ENCODE results near the gene RPS6KB1. TPM values are rescaled to one million over a fixed set of nuclear protein-coding genes. Genes with fewer than 3 reads are reported as not detected.
"Not testable (repeated sequence)": the region's sequence is repeated elsewhere in the genome, so short reads cannot be mapped to it uniquely, and the experiment has no call there.

The RPS6KB1 gene
- total and polyA plus RNA-seq, 4 donors = 8.7 to 59.2 (median 17.5) TPM

- not testable (repeated sequence) for H3K36me3 ChIP-seq (ENCODE audit: control insufficient read depth in 4 of 4, insufficient read depth in 4 of 4, low read length in 4 of 4); H3K4me1 ChIP-seq (ENCODE audit: control insufficient read depth in 5 of 5, insufficient read depth in 5 of 5, low read length in 5 of 5); H3K27ac ChIP-seq (ENCODE audit: low read depth in 1 of 2, low read length in 1 of 2); H3K4me3 ChIP-seq; ATAC-seq (ENCODE audit: insufficient read depth, low FRiP score); H3K9me3 ChIP-seq (ENCODE audit: control insufficient read depth in 4 of 4, insufficient read depth in 3 of 4, low read length in 3 of 4); H3K9ac ChIP-seq (ENCODE audit: insufficient read depth in 1 of 2, low read length in 2 of 2); DNase-seq; H3K27me3 ChIP-seq (ENCODE audit: control insufficient read depth in 3 of 3, insufficient read depth in 3 of 3, low read length in 2 of 3)
- 91% methylated on average over 4 to 6 of the region's 6 CpGs for WGBS, 2 donors
Measured at GRCh38 chr17:59975166-59975565, 82.2 kb downstream of the RPS6KB1 start.

GRCh38 chr17:59996608-59997007 lies 103.7 kb downstream of the RPS6KB1 start:
- not testable (repeated sequence) for H3K4me3 ChIP-seq; H3K4me1 ChIP-seq (ENCODE audit: control insufficient read depth in 5 of 5, insufficient read depth in 5 of 5, low read length in 5 of 5); H3K27me3 ChIP-seq (ENCODE audit: control insufficient read depth in 3 of 3, insufficient read depth in 3 of 3, low read length in 2 of 3); DNase-seq; H3K27ac ChIP-seq (ENCODE audit: low read depth in 1 of 2, low read length in 1 of 2); ATAC-seq (ENCODE audit: insufficient read depth, low FRiP score); H3K9me3 ChIP-seq (ENCODE audit: control insufficient read depth in 4 of 4, insufficient read depth in 3 of 4, low read length in 3 of 4); H3K9ac ChIP-seq (ENCODE audit: insufficient read depth in 1 of 2, low read length in 2 of 2); H3K36me3 ChIP-seq (ENCODE audit: control insufficient read depth in 4 of 4, insufficient read depth in 4 of 4, low read length in 4 of 4)
- 55 to 71% methylated on average over 2 of the region's 3 CpGs for WGBS, 2 donors

Small RNAs within 50 kb of the gene (small RNA-seq; reads per million reads assigned to genes)
- gene RNU6-450P (ENCODE audit: low replicate concordance) (not detected), gene RPS29P21 (ENCODE audit: low replicate concordance) (not detected)

Other genes with a start within 250 kb of the RPS6KB1 start
- 10 to 100 TPM; 10.5 to 17.8 TPM for gene PTRH2, start 185.7 kb upstream of the RPS6KB1 start, total RNA-seq
- gene PTRH2, start 185.7 kb upstream of the RPS6KB1 start, polyA plus RNA-seq = 10 to 100 TPM; 40.4 to 66.0 TPM
- 100 to 1,000 TPM; 145 to 249 TPM for gene VMP1, start 185.5 kb upstream of the RPS6KB1 start, total RNA-seq
- 100 to 1,000 TPM in 1 of 2 donors, 10 to 100 TPM in 1; 92.5 to 170 TPM for gene VMP1, start 185.5 kb upstream of the RPS6KB1 start, polyA plus RNA-seq
- 10 to 100 TPM in 1 of 2 donors, 1 to 10 TPM in 1; 5.7 to 15.3 TPM for gene TUBD1, start 178 bp upstream of the RPS6KB1 start, total RNA-seq
- gene TUBD1, start 178 bp upstream of the RPS6KB1 start, polyA plus RNA-seq = 1 to 10 TPM; 4.8 to 5.1 TPM
- 10 to 100 TPM; 22.6 to 23.9 TPM for gene RNFT1, start 71.6 kb downstream of the RPS6KB1 start, total RNA-seq
- 10 to 100 TPM; 23.5 to 25.1 TPM for gene RNFT1, start 71.6 kb downstream of the RPS6KB1 start, polyA plus RNA-seq
- gene HEATR6, start 185.8 kb downstream of the RPS6KB1 start, total RNA-seq = 10 to 100 TPM; 19.5 to 23.3 TPM
- gene HEATR6, start 185.8 kb downstream of the RPS6KB1 start, polyA plus RNA-seq = 1 to 10 TPM; 7.1 to 8.1 TPM